Measurements from ENCODE around the gene EIF4A2. TPM values are rescaled to one million over a fixed set of nuclear protein-coding genes. Genes with fewer than 3 reads are reported as not detected.

Gene EIF4A2
- total and polyA plus RNA-seq, 12 donors = 231 to 476 (median 426) TPM

DNA sequence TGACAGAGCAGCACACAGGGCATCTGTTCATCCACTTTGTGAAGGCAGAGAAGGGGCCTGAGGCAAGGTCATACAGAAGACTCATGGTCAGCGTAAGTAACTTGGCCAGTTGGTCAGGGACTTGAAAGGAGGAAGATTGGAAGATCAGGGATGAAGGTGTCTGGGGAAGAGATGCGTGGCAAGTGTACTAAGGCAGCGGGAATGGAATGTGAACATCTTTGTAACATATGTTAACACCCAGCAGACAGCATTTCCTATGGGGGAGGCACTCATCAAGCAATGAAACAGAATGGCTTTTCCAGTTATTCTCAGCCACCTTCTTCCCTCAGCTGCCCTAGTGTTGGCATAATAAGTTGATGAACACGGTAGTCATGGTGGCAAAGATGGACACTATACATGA, 30.7 kb downstream of the EIF4A2 start:
- DNase-seq (no peak), ATAC-seq (no peak)
- WGBS, 2 donors = 63 to 73% methylated on average over 4 of the region's 4 CpGs
- Histone ChIP-seq H3K36me3 (no peaks in the 10 kb centered on the region), H3K4me1 (peaks cover 0 to 6% (median 0%) of the 10 kb centered on the region in 9 donors), H3K27me3 (peaks cover 0 to 19% (median 6%) of the 10 kb centered on the region in 7 donors), H3K9me3 (no peaks in the 10 kb centered on the region), H3K4me3 (no peak overlapping the region), H3K27ac (no peak overlapping the region)
- TF ChIP-seq, protein P1, sequence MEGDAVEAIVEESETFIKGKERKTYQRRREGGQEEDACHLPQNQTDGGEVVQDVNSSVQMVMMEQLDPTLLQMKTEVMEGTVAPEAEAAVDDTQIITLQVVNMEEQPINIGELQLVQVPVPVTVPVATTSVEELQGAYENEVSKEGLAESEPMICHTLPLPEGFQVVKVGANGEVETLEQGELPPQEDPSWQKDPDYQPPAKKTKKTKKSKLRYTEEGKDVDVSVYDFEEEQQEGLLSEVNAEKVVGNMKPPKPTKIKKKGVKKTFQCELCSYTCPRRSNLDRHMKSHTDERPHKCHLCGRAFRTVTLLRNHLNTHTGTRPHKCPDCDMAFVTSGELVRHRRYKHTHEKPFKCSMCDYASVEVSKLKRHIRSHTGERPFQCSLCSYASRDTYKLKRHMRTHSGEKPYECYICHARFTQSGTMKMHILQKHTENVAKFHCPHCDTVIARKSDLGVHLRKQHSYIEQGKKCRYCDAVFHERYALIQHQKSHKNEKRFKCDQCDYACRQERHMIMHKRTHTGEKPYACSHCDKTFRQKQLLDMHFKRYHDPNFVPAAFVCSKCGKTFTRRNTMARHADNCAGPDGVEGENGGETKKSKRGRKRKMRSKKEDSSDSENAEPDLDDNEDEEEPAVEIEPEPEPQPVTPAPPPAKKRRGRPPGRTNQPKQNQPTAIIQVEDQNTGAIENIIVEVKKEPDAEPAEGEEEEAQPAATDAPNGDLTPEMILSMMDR (IDR thresholded peaks at IDR 0.05) = no peak
- intact Hi-C loops (cut with DNase I) = no loop called here

DNA sequence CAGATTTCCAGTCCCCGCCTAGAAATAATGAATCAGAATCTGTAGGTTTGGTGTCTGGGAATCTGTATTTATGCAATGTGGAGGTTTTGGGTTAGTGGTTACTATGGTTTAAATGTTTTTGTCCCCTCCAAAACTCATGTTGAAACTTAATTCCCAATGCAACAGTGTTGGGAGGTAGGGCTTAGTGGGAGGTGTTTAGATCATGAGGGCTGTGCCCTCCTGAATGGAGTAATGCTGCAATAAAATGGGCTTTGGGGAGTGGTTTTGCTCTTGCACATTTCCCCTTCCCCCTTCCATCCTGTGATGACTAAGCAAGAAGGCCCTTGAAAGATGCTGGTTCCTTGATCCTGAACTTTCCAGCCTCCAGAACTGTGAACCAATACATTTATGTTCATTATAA, 32.1 kb downstream of the EIF4A2 start:
- Histone ChIP-seq H3K4me3 (no peak overlapping the region), H3K36me3 (no peaks in the 10 kb centered on the region), H3K27me3 (peaks cover 0 to 19% (median 6%) of the 10 kb centered on the region in 7 donors), H3K4me1 (peaks cover 0 to 6% (median 0%) of the 10 kb centered on the region in 9 donors), H3K9me3 (no peaks in the 10 kb centered on the region), H3K27ac (no peak overlapping the region)
- DNase-seq (no peak), ATAC-seq (no peak)
- TF ChIP-seq, protein P1 (IDR thresholded peaks at IDR 0.05) = no peak
- intact Hi-C loops (cut with DNase I) = no loop called here
- WGBS, 2 donors = 96 to 97% methylated on average over 1 of the region's 1 CpG

DNA sequence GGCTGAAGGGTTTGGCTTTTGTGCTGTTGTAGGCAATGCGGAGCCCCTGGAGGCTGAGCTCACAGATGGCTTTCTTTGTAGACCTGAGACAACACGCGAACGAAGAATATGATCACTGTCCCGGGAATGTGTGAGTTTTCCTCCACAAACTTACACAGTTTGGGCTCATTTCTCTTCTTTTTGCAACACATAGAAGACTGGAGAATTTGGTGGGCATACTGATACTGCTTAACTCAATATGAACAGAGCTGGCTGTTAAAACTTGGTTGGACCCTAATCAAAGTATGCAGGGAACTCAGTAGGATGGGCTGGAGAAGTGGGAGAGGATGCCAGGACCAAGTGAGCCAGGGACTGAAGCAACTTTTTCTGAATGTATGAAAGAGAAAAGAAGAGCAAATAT, 35.1 kb downstream of the EIF4A2 start:
- H3K4me1 ChIP-seq = peaks cover 0 to 6% (median 0%) of the 10 kb centered on the region in 9 donors
- no peak overlapping the region for H3K27ac ChIP-seq
- H3K27me3 ChIP-seq = peaks cover 0 to 7% (median 0%) of the 10 kb centered on the region in 7 donors
- TF ChIP-seq, protein P1 (IDR thresholded peaks at IDR 0.05) = no peak
- ATAC-seq (no peak), DNase-seq (no peak)
- no peaks in the 10 kb centered on the region for H3K36me3 ChIP-seq
- no peaks in the 10 kb centered on the region for H3K9me3 ChIP-seq
- 88 to 94% methylated on average over 5 of the region's 5 CpGs for WGBS, 2 donors
- H3K4me3 ChIP-seq = no peak overlapping the region
- intact Hi-C loops (cut with DNase I) = loop anchor here in 1 of 10 donors (2.0 kb wide), 1 partner anchor 204 kb away; no protein-coding TSS in a partner anchor

DNA sequence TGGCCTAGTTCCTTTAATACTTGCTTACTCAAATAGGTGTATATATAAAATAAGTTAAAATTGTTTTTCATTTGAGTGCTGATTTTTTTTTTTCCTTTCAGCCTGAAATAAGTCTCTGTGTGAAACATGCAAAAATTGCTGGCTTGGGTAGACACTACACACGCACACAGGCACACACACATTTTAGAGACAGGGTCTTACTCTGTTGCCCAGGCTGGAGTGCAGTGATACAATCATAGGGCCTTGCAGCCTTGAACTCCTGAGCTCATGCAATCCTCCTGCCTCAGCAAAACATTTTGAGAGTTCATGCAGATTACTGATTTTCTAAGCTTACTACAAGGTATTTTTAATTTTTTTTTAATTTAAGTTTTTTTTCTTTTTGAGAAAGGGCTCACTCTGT, 35.6 kb downstream of the EIF4A2 start:
- no peak overlapping the region for H3K27ac ChIP-seq
- H3K4me1 ChIP-seq = peaks cover 0 to 6% (median 0%) of the 10 kb centered on the region in 9 donors
- intact Hi-C loops (cut with DNase I) = loop anchor here in 1 of 10 donors (2.0 kb wide), 1 partner anchor 204 kb away; no protein-coding TSS in a partner anchor
- no peaks in the 10 kb centered on the region for H3K36me3 ChIP-seq
- WGBS, 2 donors = 82 to 85% methylated on average over 1 of the region's 1 CpG
- TF ChIP-seq, protein P1 (IDR thresholded peaks at IDR 0.05) = no peak
- H3K4me3 ChIP-seq = no peak overlapping the region
- ATAC-seq (no peak), DNase-seq (no peak)
- H3K9me3 ChIP-seq = no peaks in the 10 kb centered on the region
- H3K27me3 ChIP-seq = peaks cover 0 to 9% (median 2%) of the 10 kb centered on the region in 7 donors

All from heart right ventricle (tissue), 16 donors.